ENCODE measurements around the gene LRFN5. TPM values are rescaled to one million over a fixed set of nuclear protein-coding genes. Genes with fewer than 3 reads are reported as not detected.
"Not testable (repeated sequence)": the region's sequence is repeated elsewhere in the genome, so short reads cannot be mapped to it uniquely, and the experiment has no call there.

Gene LRFN5
- total and polyA plus RNA-seq, 9 of the 15 experiments (the other 6 are each of a cell fraction or from before 2014, with no cell fraction given): 0.01 to 0.27 (median 0.09) TPM; not detected in 1

DNA sequence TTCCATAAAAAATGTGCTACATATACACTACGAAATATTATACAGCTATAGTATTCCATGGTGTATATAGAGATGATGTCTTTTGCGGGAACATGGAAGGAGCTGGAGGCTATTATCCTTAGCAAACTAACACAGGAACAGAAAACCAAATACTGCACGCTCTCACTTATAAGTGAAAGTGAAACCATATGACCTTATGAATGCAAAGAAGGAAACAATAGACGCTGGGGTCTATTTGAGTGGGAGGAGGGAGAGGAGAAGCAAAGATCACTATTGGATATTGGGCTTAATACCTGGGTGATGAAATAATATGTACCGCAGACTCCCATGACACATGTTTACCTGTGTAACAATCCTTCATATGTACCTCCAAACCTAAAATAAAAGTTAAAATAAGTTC is 142.8 kb downstream of the LRFN5 start:
- H3K79me2 ChIP-seq (ENCODE audit: control insufficient read depth, insufficient read depth, low read length): no peaks in the 10 kb centered on the region
- no peak overlapping the region for H2AFZ ChIP-seq (ENCODE audit: low read depth, low read length)
- POLR2A ChIA-PET: no interaction called here
- no peaks in the 10 kb centered on the region for H3K4me1 ChIP-seq (replicated peaks in 1 of 2; ENCODE audit: control insufficient read depth in 2 of 2, insufficient read depth in 2 of 2, low read length in 2 of 2)
- H3K27ac ChIP-seq (ENCODE audit: extremely low read depth, low read depth, low read length): no peak overlapping the region
- H3K4me2 ChIP-seq (ENCODE audit: insufficient read depth, low read length): no peak overlapping the region
- H3K36me3 ChIP-seq (ENCODE audit: control insufficient read depth, insufficient read depth, low read length): no peaks in the 10 kb centered on the region
- H4K20me1 ChIP-seq (replicated peaks; ENCODE audit: control insufficient read depth, insufficient read depth, low read length): no peaks in the 10 kb centered on the region
- CTCF ChIA-PET (ENCODE audit: low intra/inter-chr PET ratio): no interaction called here
- FAIRE-seq (no peak), DNase-seq (ENCODE audit: extremely low read depth in 1 of 4, low spot score in 3 of 4) (no peak), ATAC-seq (no peak)
- TF ChIP-seq, protein P1, sequence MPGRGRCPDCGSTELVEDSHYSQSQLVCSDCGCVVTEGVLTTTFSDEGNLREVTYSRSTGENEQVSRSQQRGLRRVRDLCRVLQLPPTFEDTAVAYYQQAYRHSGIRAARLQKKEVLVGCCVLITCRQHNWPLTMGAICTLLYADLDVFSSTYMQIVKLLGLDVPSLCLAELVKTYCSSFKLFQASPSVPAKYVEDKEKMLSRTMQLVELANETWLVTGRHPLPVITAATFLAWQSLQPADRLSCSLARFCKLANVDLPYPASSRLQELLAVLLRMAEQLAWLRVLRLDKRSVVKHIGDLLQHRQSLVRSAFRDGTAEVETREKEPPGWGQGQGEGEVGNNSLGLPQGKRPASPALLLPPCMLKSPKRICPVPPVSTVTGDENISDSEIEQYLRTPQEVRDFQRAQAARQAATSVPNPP (IDR thresholded peaks at IDR 0.05; ENCODE audit: borderline replicate concordance, insufficient read depth, insufficient read length): no peak
- TF ChIP-seq BRD9 (IDR thresholded peaks at IDR 0.05; ENCODE audit: low read depth, partially characterized antibody): no peak
- TF ChIP-seq XRCC5 (IDR thresholded peaks at IDR 0.05; ENCODE audit: low read depth, low read length): no peak
- TF ChIP-seq NR1H2 (CRISPR knock-in tag; IDR thresholded peaks at IDR 0.05): no peak
- no peak for TF ChIP-seq SRSF7 (optimal IDR thresholded peaks at IDR 0.05; ENCODE audit: low read depth, low read length)
- no peak for TF ChIP-seq L3MBTL2 (IDR thresholded peaks at IDR 0.05)
- TF ChIP-seq ZNF764 (CRISPR knock-in tag; IDR thresholded peaks at IDR 0.05; ENCODE audit: low read depth): no peak
- no peak for TF ChIP-seq NR2C2 (CRISPR knock-in tag; IDR thresholded peaks at IDR 0.05)
- no peak for TF ChIP-seq NR2C2 (tag; IDR thresholded peaks at IDR 0.05)
- no peak for TF ChIP-seq FOXP1 (CRISPR knock-in tag; IDR thresholded peaks at IDR 0.05)
- no peak for TF ChIP-seq ZSCAN29 (IDR thresholded peaks at IDR 0.05)
- no peak for TF ChIP-seq FOXA3 (CRISPR knock-in tag; conservative IDR thresholded peaks at IDR 0.05 in 1 of 2, IDR thresholded peaks at IDR 0.05 in 1 of 2)
- TF ChIP-seq, protein P2, sequence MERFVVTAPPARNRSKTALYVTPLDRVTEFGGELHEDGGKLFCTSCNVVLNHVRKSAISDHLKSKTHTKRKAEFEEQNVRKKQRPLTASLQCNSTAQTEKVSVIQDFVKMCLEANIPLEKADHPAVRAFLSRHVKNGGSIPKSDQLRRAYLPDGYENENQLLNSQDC (CRISPR knock-in tag; IDR thresholded peaks at IDR 0.05): no peak
- TF ChIP-seq, protein P3, sequence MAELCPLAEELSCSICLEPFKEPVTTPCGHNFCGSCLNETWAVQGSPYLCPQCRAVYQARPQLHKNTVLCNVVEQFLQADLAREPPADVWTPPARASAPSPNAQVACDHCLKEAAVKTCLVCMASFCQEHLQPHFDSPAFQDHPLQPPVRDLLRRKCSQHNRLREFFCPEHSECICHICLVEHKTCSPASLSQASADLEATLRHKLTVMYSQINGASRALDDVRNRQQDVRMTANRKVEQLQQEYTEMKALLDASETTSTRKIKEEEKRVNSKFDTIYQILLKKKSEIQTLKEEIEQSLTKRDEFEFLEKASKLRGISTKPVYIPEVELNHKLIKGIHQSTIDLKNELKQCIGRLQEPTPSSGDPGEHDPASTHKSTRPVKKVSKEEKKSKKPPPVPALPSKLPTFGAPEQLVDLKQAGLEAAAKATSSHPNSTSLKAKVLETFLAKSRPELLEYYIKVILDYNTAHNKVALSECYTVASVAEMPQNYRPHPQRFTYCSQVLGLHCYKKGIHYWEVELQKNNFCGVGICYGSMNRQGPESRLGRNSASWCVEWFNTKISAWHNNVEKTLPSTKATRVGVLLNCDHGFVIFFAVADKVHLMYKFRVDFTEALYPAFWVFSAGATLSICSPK (IDR thresholded peaks at IDR 0.05; ENCODE audit: borderline replicate concordance): no peak
- in situ Hi-C loops (cut with MboI) (no loop called here), intact Hi-C loops (cut with micrococcal nuclease) (no loop called here)
- H3K9me1 ChIP-seq (ENCODE audit: control insufficient read depth, insufficient read depth, low read length): no peaks in the 10 kb centered on the region
- H3K4me3 ChIP-seq: no peak overlapping the region
- no peaks in the 10 kb centered on the region for H3K27me3 ChIP-seq (ENCODE audit: control insufficient read depth in 2 of 2, insufficient read depth in 2 of 2, low read length in 2 of 2)
- WGBS (ENCODE audit: insufficient coverage, low coverage, missing lambda C conversion rate): 0% methylated on average over 5 of the region's 5 CpGs
- no TSS peak for BruUV-seq (replicated peaks)
- no peaks in the 10 kb centered on the region for H3K9me3 ChIP-seq (replicated peaks; ENCODE audit: control insufficient read depth, insufficient read depth, low read depth, low read length)
- no peak overlapping the region for H3K9ac ChIP-seq (ENCODE audit: insufficient read depth in 1 of 2, low read depth in 2 of 2, low read length in 2 of 2)

DNA sequence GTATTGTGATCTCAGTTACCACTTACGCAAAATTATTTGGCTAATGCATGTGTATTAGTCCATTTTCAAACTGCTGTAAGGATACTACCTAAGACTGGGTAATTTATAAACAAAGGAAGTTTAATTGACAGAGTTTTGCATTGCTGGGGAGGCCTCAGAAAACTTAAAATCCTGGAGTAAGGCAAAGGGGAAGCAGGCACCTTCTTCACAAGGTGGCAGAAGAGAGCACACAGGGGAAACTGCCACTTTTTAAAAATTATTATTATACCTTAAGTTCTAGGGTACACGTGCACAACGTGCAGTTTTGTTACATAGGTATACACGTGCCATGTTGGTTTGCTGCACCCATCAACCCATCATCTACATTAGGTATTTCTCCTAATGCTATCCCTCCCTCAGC is 143.9 kb downstream of the LRFN5 start:
- H3K27ac ChIP-seq (ENCODE audit: extremely low read depth, low read depth, low read length); FAIRE-seq; POLR2A ChIA-PET; H4K20me1 ChIP-seq (replicated peaks; ENCODE audit: control insufficient read depth, insufficient read depth, low read length); BruUV-seq (replicated peaks); H3K36me3 ChIP-seq (ENCODE audit: control insufficient read depth, insufficient read depth, low read length); ATAC-seq; H2AFZ ChIP-seq (ENCODE audit: low read depth, low read length); H3K4me3 ChIP-seq; H3K9ac ChIP-seq (ENCODE audit: insufficient read depth in 1 of 2, low read depth in 2 of 2, low read length in 2 of 2); H3K79me2 ChIP-seq (ENCODE audit: control insufficient read depth, insufficient read depth, low read length); in situ Hi-C loops (cut with MboI); CTCF ChIA-PET (ENCODE audit: low intra/inter-chr PET ratio); H3K27me3 ChIP-seq (ENCODE audit: control insufficient read depth in 2 of 2, insufficient read depth in 2 of 2, low read length in 2 of 2); H3K9me1 ChIP-seq (ENCODE audit: control insufficient read depth, insufficient read depth, low read length); H3K9me3 ChIP-seq (replicated peaks; ENCODE audit: control insufficient read depth, insufficient read depth, low read depth, low read length); DNase-seq (ENCODE audit: extremely low read depth in 1 of 4, low spot score in 3 of 4); H3K4me1 ChIP-seq (replicated peaks in 1 of 2; ENCODE audit: control insufficient read depth in 2 of 2, insufficient read depth in 2 of 2, low read length in 2 of 2); intact Hi-C loops (cut with micrococcal nuclease); H3K4me2 ChIP-seq (ENCODE audit: insufficient read depth, low read length): not testable (repeated sequence)
- WGBS (ENCODE audit: insufficient coverage, low coverage, missing lambda C conversion rate): 0% methylated on average over 1 of the region's 4 CpGs

Data from K562 (cell line).